GM19452 (cell line): ENCODE results near the gene PTH2R.

Experiments used
- ATAC-seq: cut with Tn5 transposase; IDR thresholded peaks from one replicate; pipeline ENCODE4 v1.9.1; 2021; ENCODE audit not compliant: unreplicated experiment

Gene PTH2R

DNA sequence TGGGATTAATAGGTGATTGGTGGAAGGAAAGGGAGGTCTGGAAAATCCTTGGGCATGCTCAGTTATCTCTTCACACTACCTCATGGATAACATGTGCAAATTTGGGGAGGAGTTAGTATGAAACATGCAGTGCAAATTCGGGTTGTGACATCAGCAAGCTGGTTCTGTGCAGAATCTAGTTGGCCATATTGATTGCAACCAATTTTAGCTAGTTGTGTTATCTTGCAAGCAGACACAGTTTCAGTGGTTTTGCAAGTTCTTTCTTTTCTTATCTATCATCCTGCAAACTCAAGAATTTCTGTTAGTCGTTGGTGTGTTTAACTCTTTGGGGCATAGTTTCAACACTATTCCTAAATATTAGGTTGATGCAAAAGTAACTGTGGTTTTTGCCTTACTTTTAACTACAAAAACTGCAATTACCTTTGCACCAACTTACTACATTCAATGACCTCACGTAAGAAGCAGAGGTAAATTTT, 135.4 kb downstream of the PTH2R start:
- ATAC-seq: no peak

DNA sequence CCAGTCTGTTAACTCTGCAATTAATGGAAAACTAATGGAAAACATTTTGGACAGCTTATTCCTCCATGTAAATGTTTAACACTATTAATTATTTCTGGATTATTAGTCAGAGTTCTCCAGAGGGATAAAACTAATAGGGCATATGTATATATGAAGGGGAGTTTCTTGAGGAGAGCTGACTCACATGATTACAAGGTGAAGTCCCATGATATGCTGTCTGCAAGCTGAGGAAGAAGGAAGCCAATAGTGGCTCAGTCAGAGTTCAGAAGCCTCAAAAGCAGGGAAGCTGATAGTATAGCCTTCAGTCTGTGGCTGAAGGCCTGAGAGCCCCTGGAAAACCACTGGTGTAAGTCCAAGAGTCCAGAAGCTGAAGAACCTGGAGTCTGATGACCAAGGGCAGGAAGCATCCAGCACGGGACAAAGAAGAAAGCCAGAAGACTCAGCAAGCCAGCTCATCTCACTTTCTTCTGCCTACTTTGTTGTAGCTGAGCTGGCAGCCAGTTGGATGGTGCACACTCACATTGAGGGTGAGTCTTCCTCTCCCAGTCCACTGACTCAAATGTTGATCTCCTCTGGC, 136.0 kb downstream of the PTH2R start:
- ATAC-seq: no peak
